Adrenal gland (tissue), 12 donors: ENCODE data around the gene MYL12A. TPM values are rescaled to one million over a fixed set of nuclear protein-coding genes. Genes with fewer than 3 reads are reported as not detected.

ENCODE experiments used
- DNase-seq, 7 donors: peaks; one replicate each; pipeline ENCODE4 v3.0.0-alpha.2; 2019 to 2020
- H3K27ac ChIP-seq, 5 donors: fragments of 200-600 bp; sonication (generic) in 4 of 5; 1 replicate in 3 of 5; 2 replicates in 2 of 5; pipeline versions ENCODE4 v1.5.1 to v1.8.0; 2016 to 2020; ENCODE audit warnings: mild to moderate bottlenecking in 1 of 5
- H3K27me3 ChIP-seq: fragments of 200-600 bp; 2 replicates; pipeline ENCODE4 v1.8.0; 2021
- H3K36me3 ChIP-seq, 2 donors: fragments of 200-600 bp; replicated peaks in 1 of 2; 1 replicate in 1 of 2; 2 replicates in 1 of 2; pipeline versions ENCODE4 v1.5.1 to v1.8.0; 2018 to 2022
- H3K4me1 ChIP-seq, 2 donors: fragments of 200-600 bp; replicated peaks in 1 of 2; 1 replicate in 1 of 2; 2 replicates in 1 of 2; pipeline versions ENCODE4 v1.5.1 to v1.8.0; 2018 to 2021
- H3K4me3 ChIP-seq, 4 donors: fragments of 200-600 bp; sonication (generic) in 3 of 4; one replicate each; pipeline ENCODE4 v1.5.1; 2016 to 2018
- H3K9me3 ChIP-seq, 3 donors: fragments of 200-600 bp; sonication (generic) in 1 of 3; replicated peaks in 1 of 3; 1 replicate in 2 of 3; 2 replicates in 1 of 3; pipeline versions ENCODE4 v1.5.1 to v1.8.0; 2016 to 2021
- POLR2A ChIP-seq, 2 donors: fragments of 450-650 bp; IDR thresholded peaks; one replicate each; pipeline ENCODE4 v1.6.1; 2017; ENCODE audit warnings: antibody characterized with exemption in 2 of 2, mild to moderate bottlenecking in 2 of 2, moderate library complexity in 1 of 2
- WGBS, 4 donors: extraction: QIAGEN DNeasy Blood & Tissue Kit in 2 of 4; methylation state at CpG; one replicate each; pipeline versions ENCODE4 v1.1.5 to v1.1.7; 2013 to 2017; 5-methylcytosine and 5-hydroxymethylcytosine counted together
- intact Hi-C, 2 donors: fragments of 100-400 bp; cut with DNase I; formaldehyde crosslinking; loops; one replicate each; pipeline versions ENCODE4 v1.14.1 to v1.15.0; 2022 to 2023
- polyA plus RNA-seq, 3 donors: library from polyadenylated mRNA; stranded (reverse); fragments of 200-250 nt in 2 of 3; fragments of 350-450 nt in 1 of 3; fragmentation: Illumina TruSeq in 1 of 3; extraction: RNeasy Lipid Tissue Mini Kit (QIAGEN cat#74804) in 1 of 3; gene quantifications; one replicate each; pipeline ENCODE4 v1.2.3, GENCODE V29; 2013 to 2014
- total RNA-seq, 9 donors: library from RNA; depleted of rRNA in 4 of 9; stranded (reverse); fragments of >200 nt in 4 of 9; fragments of 120-200 nt in 1 of 9; fragmentation: NEBNext Ultra II Directional in 1 of 9; extraction: Animal tissue kit (Norgen Biotek cat#: 25700) in 1 of 9; gene quantifications; one replicate each; pipeline versions ENCODE4 v1.1.0 to v1.2.4, GENCODE V29; 2013 to 2023
- TF ChIP-seq, protein P1 (sequence below), 6 experiments: fragments of 450-650 bp in 4 of 6; fragments of 200-600 bp in 2 of 6; sonication (generic) in 1 of 6; IDR thresholded peaks; 1 replicate in 5 of 6; 2 replicates in 1 of 6; pipeline versions ENCODE4 v1.5.1 to v1.8.0; 2016 to 2021; ENCODE audit warnings: antibody characterized with exemption in 6 of 6, mild to moderate bottlenecking in 2 of 6, moderate library complexity in 1 of 6
- donor health status: healthy with polysubstance abuse.
- donor health status: Bipolar disorder and iron deficiency.
- donor health status: DM: yes; HTN: yes; CAD: no.
- donor health status: DM: no; HTN: no; CAD: no.
- donor health status: DM: no; HTN: no; CAD: no.
- donor health status: DM: yes; HTN: yes; CAD: no.

The MYL12A gene
- total and polyA plus RNA-seq, 12 donors: 191 to 436 (median 251) TPM

DNA sequence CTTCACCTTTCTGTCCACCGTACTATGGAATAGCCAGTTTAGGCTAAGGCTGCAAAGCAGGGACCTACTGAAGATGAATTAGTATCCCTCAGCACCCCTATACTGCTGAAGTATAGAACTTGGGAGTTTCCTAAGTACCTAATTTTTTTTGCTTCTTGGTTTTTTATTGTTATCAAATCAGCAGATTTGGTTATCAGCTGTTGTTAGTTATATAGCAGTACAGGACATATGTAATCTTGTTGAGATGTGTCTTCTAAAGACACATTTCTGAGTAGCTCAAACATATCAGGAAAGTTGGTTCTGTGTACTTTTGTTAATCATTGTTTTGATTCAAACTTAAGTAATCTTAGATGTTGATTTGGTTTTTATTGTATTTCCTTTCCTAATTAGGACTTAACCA is 5.2 kb downstream of the MYL12A start:
- Histone ChIP-seq H3K4me3 (no peak overlapping the region), H3K9me3 (no peaks in the 10 kb centered on the region), H3K27me3 (no peaks in the 10 kb centered on the region), H3K27ac (no peak overlapping the region), H3K36me3 (peaks cover 0 to 48% of the 10 kb centered on the region in 2 donors), H3K4me1 (peaks cover 30 to 51% of the 10 kb centered on the region in 2 donors)
- DNase-seq: no peak
- TF ChIP-seq, protein P1, sequence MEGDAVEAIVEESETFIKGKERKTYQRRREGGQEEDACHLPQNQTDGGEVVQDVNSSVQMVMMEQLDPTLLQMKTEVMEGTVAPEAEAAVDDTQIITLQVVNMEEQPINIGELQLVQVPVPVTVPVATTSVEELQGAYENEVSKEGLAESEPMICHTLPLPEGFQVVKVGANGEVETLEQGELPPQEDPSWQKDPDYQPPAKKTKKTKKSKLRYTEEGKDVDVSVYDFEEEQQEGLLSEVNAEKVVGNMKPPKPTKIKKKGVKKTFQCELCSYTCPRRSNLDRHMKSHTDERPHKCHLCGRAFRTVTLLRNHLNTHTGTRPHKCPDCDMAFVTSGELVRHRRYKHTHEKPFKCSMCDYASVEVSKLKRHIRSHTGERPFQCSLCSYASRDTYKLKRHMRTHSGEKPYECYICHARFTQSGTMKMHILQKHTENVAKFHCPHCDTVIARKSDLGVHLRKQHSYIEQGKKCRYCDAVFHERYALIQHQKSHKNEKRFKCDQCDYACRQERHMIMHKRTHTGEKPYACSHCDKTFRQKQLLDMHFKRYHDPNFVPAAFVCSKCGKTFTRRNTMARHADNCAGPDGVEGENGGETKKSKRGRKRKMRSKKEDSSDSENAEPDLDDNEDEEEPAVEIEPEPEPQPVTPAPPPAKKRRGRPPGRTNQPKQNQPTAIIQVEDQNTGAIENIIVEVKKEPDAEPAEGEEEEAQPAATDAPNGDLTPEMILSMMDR (IDR thresholded peaks at IDR 0.05): no peak
- TF ChIP-seq POLR2A (IDR thresholded peaks at IDR 0.05): no peak
- 92 to 97% (median 96%) methylated on average over 1 of the region's 1 CpG for WGBS, 4 donors
- intact Hi-C loops: no loop called here

DNA sequence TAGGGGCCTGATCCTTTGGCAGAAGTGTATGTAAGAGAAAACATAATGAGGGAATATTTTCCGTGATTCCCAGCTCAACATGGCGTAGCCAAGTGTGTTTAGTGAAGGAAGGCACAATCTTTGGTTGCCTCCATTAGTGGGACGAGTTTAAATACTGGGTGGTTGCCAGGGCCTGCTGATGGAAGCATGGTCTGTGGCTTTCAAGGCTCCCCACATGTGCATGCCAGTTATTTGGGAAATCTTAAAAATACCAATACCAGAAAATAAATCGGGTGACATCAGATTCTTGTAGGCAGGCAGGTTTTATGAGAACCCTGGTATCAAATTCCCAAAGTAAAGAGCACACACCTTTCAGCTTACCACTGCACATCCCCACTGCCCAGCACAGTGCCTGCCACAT is 7.1 kb downstream of the MYL12A start:
- peaks cover 23 to 38% of the 10 kb centered on the region in 2 donors for H3K4me1 ChIP-seq
- H3K36me3 ChIP-seq: peaks cover 0 to 54% of the 10 kb centered on the region in 2 donors
- TF ChIP-seq, protein P1 (IDR thresholded peaks at IDR 0.05): no peak
- no peak for TF ChIP-seq POLR2A (IDR thresholded peaks at IDR 0.05)
- no peaks in the 10 kb centered on the region for H3K9me3 ChIP-seq
- intact Hi-C loops: no loop called here
- H3K27me3 ChIP-seq: no peaks in the 10 kb centered on the region
- DNase-seq: no peak
- WGBS, 4 donors: 87 to 94% (median 91%) methylated on average over 4 of the region's 4 CpGs
- peak overlapping the region in 1 of 5 donors; percentile 6 for H3K27ac ChIP-seq
- H3K4me3 ChIP-seq: no peak overlapping the region

DNA sequence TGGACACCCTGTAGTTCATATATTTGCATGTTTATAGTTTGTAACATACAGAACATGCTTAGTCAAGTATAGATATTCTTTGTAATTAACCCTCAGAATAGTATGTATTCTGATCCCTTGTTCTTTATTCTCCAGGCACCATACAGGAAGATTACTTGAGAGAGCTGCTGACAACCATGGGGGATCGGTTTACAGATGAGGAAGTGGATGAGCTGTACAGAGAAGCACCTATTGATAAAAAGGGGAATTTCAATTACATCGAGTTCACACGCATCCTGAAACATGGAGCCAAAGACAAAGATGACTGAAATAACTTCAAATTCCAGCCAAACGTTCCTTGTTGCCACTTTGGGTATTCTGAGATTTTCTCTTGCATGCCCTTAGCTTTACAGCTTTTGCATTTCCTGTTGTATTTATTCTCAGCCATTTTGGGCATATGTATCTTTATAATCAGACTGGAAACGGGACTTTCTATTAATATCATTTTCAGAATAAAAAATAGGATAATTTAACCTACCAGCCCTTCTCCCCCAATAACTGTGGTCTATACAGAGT is 8.1 kb downstream of the MYL12A start:
- no peaks in the 10 kb centered on the region for H3K27me3 ChIP-seq
- intact Hi-C loops: no loop called here
- H3K9me3 ChIP-seq: no peaks in the 10 kb centered on the region
- WGBS, 4 donors: 68 to 75% (median 71%) methylated on average over 5 of the region's 5 CpGs
- no peak for DNase-seq
- H3K36me3 ChIP-seq: peaks cover 0 to 54% of the 10 kb centered on the region in 2 donors
- TF ChIP-seq, protein P1 (IDR thresholded peaks at IDR 0.05): no peak
- TF ChIP-seq POLR2A (IDR thresholded peaks at IDR 0.05): no peak
- peaks cover 18 to 34% of the 10 kb centered on the region in 2 donors for H3K4me1 ChIP-seq
- H3K4me3 ChIP-seq: no peak overlapping the region
- peak overlapping the region in 2 of 5 donors; percentile 2 to 20 for H3K27ac ChIP-seq

DNA sequence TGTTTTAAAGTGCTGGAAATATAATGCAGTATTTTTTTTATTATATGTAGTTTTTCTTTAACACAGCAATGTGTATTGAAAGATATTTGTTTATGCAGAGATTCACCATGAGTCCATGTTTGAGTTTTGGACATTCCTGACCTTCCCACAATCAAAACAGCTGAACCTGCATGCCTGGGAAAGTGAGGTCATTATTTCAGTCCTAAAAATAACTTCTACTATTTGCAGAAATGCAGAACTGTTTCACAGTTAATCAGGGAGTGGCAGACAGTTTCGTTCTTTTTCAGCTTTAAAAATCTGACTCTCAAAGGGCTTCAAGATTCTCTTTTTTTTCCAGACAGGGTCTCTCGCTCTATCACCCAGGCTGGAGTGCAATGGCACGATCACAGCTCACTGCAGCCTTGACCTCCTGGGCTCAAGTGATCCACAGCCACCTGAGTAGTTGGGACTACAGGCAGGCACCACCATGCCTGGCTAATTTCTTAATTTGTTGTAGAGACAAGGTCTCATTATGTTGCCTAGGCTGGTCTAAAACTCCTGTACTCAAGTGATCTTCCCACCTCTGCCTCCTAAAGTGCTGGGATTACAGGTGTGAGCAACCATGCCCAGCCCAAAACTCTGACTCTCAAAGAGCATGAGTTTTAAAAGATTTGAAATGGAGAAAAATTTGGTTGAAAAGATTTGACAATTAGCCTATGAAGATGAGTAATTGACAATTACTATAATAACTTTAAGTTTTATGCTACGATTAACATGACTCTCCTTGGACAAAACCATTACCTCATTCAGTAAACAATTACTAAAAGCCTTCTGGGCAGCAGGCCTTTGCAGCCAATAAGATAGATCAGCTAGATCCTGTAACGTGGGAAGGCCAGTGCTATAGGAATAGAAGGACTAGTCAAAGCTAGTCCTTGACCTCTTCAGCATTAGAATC is 9.4 kb downstream of the MYL12A start:
- intact Hi-C loops: no loop called here
- TF ChIP-seq POLR2A (IDR thresholded peaks at IDR 0.05): peak in 1 of 2 donors; percentile 44
- TF ChIP-seq, protein P1 (IDR thresholded peaks at IDR 0.05): no peak
- Histone ChIP-seq H3K9me3 (no peaks in the 10 kb centered on the region), H3K4me3 (no peak overlapping the region), H3K4me1 (peaks cover 16 to 25% of the 10 kb centered on the region in 2 donors), H3K36me3 (peaks cover 0 to 54% of the 10 kb centered on the region in 2 donors), H3K27ac (peak overlapping the region; percentile 37 to 84 (median 63)), H3K27me3 (no peaks in the 10 kb centered on the region)
- DNase-seq: no peak
- 30 to 41% (median 36%) methylated on average over 5 of the region's 5 CpGs for WGBS, 4 donors
